Activated T-helper 17 cell treated with anti-CD3 and anti-CD28 coated beads, Interleukin-2, amount 50 U/mL, for 72 hours (primary cell): ENCODE data around the gene CD300A. TPM values are rescaled to one million over a fixed set of nuclear protein-coding genes. Genes with fewer than 3 reads are reported as not detected.

Experiments
- ATAC-seq: fragments of 150-1000 bp; cut with Tn5 transposase; replicated peaks from 2 replicates; pipeline ENCODE4 v1.10.0; 2021; ENCODE audit warnings: mild to moderate bottlenecking, moderate library complexity
- H3K27ac Mint-ChIP-seq: one replicate; pipeline ENCODE4 v1.8.0; 2022; ENCODE audit warnings: mixed read lengths
- H3K27me3 Mint-ChIP-seq: one replicate; pipeline ENCODE4 v1.8.0; 2022; ENCODE audit warnings: mixed read lengths
- H3K36me3 Mint-ChIP-seq: one replicate; pipeline ENCODE4 v1.8.0; 2022; ENCODE audit warnings: low read depth, mild to moderate bottlenecking, mixed read lengths
- H3K4me1 Mint-ChIP-seq: one replicate; pipeline ENCODE4 v1.8.0; 2022; ENCODE audit warnings: mixed read lengths
- H3K4me3 Mint-ChIP-seq: one replicate; pipeline ENCODE4 v1.8.0; 2022; ENCODE audit warnings: mild to moderate bottlenecking, mixed read lengths
- H3K9me3 Mint-ChIP-seq: one replicate; pipeline ENCODE4 v1.8.0; 2022; ENCODE audit warnings: mixed read lengths
- total RNA-seq, 2 donors: library from RNA; stranded (reverse); gene quantifications; one replicate each; pipeline ENCODE4 v1.2.3, GENCODE V29; 2022

The CD300A gene
- total RNA-seq, 2 donors from 2014 or later: 3.0 to 29.1 TPM

DNA sequence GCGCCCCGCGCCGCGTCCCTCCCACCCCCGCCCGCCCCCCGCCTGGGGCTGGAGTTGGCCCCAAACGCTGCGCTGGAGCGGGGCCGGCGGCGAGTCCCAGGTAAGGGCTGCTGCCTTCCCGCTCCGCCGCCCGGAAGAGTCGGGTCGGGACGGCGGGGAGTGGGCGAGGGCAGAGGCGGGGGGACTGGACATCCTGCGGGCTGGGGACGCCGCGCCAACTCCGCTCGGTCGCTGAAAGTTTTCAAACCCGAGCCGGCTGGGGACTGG is 34.1 kb upstream of the CD300A start:
- peaks cover 25% of the 10 kb centered on the region for H3K27me3 Mint-ChIP-seq
- H3K27ac Mint-ChIP-seq: no peak overlapping the region
- no peak overlapping the region for H3K4me3 Mint-ChIP-seq
- no peaks in the 10 kb centered on the region for H3K4me1 Mint-ChIP-seq
- H3K36me3 Mint-ChIP-seq: no peaks in the 10 kb centered on the region
- H3K9me3 Mint-ChIP-seq: no peaks in the 10 kb centered on the region
- no peak for ATAC-seq

DNA sequence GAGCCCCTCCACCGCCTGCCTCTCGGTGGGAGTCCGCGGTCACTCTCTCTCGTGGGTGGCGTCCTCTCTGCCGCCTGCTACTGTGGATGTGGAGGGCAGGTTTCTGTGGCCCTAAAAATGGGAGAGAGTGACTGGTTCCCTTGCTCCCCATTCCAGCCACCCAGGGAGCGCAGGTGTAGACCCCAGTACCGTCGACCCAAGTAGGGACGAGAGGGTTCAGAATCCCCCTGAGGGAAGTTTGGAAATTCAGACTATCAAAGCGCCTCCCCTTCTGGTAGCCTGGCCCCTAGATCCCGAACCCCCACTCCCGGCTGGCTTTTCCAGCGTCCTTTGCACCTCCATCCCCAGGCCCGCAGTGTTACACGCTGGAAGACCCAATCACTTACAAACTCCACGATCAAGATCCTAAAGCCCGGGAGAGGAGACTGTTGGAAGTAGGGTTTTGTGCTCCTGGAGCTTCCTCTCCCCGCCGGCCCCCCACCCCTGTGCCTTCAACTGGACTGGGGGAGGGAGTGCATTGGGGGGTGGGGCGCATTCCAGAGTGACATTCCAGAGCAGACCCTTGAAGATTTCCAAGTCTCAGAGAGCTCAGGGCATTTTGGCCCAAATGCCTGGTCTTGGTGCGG is 33.6 kb upstream of the CD300A start:
- Mint-ChIP-seq H3K27me3 (peaks cover 25% of the 10 kb centered on the region), H3K9me3 (no peaks in the 10 kb centered on the region), H3K36me3 (no peaks in the 10 kb centered on the region), H3K27ac (no peak overlapping the region), H3K4me1 (no peaks in the 10 kb centered on the region), H3K4me3 (peak overlapping the region; percentile 16)
- ATAC-seq: no peak

DNA sequence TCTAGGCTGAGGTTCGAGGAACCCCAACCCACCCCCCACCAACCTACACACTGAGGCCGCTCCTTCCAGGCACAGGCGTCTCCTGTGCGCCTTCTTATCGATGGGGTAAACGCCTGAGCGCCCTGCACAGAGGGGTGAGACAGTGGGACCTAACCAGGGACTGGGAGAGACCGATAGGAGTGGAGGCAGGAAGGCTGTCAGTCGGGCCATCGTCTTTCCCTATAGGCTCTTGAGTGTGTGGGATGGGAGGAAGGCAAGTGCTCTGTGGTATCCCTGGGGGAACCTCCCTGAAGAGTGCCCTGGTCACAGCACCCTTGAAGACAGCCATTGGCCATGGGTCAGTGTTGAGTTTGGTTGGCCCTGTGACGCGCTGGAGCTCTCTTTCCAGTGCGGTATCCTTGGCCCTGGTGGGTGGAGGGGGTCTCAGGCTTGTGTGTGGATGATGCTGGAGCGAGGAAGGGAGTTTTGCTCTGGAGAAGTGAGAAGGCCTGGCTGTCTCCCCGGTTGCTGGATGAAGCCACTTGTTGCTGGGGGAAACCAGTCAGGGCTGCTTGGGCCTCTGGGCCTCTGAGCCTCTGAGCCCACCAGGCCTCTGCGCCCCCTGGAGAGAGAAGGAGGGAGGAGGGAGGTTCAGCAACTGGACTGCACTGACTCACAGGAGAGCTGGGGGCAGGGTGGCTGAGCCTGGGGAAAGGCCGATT is 32.9 kb upstream of the CD300A start:
- Mint-ChIP-seq H3K36me3 (no peaks in the 10 kb centered on the region), H3K27ac (no peak overlapping the region), H3K9me3 (no peaks in the 10 kb centered on the region), H3K4me3 (no peak overlapping the region), H3K4me1 (no peaks in the 10 kb centered on the region), H3K27me3 (peaks cover 25% of the 10 kb centered on the region)
- ATAC-seq: no peak

DNA sequence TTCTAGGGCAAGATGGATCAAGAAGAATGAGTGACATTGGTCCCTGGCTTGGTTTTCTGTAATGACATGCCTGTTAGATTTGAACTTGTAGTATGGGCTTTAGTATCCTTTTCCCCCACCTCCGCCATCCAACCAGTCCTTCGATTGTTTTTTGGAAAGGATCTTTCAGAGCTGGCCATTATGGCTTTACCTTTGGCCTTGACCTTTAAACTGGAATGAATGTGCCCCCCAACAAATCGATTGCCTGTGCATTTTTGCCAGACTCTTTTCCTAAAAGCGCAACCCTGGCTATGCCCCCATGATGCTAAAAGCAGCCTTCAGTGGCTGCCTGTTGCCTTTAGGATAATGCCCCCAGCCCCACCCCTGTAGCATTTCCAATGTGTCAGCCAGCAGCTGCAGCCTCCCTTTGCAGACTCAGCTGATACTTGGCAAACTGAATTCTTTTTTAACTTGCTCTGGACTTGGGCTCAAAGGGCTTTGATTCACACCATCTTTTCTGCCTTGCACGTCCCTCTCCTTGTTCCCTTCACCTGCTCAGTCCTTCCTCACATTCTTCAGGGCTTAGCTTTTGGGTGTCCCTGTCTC is 30.6 kb upstream of the CD300A start:
- H3K36me3 Mint-ChIP-seq: no peaks in the 10 kb centered on the region
- no peak overlapping the region for H3K4me3 Mint-ChIP-seq
- H3K27ac Mint-ChIP-seq: no peak overlapping the region
- peaks cover 22% of the 10 kb centered on the region for H3K27me3 Mint-ChIP-seq
- H3K4me1 Mint-ChIP-seq: no peaks in the 10 kb centered on the region
- no peak for ATAC-seq
- peaks cover 7% of the 10 kb centered on the region for H3K9me3 Mint-ChIP-seq

DNA sequence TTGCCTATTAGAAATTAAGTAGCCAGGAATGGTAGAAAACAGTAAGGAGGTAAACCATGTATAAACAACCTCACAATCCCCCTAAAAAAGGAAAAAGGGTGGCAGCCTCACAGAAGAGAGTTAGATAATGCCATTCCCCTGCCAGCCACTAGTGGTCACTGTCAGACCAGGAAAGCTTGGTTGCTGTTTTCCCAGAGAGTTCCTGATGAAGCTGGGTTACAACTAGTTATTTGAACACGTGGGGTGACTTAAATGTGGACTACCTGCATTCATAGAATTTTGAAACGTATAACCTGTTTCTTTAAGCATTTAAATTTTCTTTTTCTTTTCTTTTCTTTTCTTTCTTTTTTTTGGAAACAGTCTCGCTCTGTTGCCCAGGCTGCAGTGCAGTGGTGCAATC is 28.7 kb upstream of the CD300A start:
- H3K9me3 Mint-ChIP-seq: peaks cover 7% of the 10 kb centered on the region
- H3K36me3 Mint-ChIP-seq: no peaks in the 10 kb centered on the region
- no peak overlapping the region for H3K27ac Mint-ChIP-seq
- ATAC-seq: no peak
- H3K4me3 Mint-ChIP-seq: no peak overlapping the region
- peaks cover 25% of the 10 kb centered on the region for H3K27me3 Mint-ChIP-seq
- H3K4me1 Mint-ChIP-seq: no peaks in the 10 kb centered on the region

DNA sequence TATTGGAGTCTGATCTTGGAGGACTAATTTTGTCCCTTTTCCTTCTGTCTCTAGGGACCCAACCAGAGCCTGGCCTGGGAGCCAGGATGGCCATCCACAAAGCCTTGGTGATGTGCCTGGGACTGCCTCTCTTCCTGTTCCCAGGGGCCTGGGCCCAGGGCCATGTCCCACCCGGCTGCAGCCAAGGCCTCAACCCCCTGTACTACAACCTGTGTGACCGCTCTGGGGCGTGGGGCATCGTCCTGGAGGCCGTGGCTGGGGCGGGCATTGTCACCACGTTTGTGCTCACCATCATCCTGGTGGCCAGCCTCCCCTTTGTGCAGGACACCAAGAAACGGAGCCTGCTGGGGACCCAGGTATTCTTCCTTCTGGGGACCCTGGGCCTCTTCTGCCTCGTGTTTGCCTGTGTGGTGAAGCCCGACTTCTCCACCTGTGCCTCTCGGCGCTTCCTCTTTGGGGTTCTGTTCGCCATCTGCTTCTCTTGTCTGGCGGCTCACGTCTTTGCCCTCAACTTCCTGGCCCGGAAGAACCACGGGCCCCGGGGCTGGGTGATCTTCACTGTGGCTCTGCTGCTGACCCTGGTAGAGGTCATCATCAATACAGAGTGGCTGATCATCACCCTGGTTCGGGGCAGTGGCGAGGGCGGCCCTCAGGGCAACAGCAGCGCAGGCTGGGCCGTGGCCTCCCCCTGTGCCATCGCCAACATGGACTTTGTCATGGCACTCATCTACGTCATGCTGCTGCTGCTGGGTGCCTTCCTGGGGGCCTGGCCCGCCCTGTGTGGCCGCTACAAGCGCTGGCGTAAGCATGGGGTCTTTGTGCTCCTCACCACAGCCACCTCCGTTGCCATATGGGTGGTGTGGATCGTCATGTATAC is 26.5 kb upstream of the CD300A start:
- Mint-ChIP-seq H3K4me1 (no peaks in the 10 kb centered on the region), H3K4me3 (no peak overlapping the region), H3K27ac (no peak overlapping the region), H3K36me3 (no peaks in the 10 kb centered on the region), H3K9me3 (peaks cover 7% of the 10 kb centered on the region), H3K27me3 (peaks cover 22% of the 10 kb centered on the region)
- no peak for ATAC-seq

DNA sequence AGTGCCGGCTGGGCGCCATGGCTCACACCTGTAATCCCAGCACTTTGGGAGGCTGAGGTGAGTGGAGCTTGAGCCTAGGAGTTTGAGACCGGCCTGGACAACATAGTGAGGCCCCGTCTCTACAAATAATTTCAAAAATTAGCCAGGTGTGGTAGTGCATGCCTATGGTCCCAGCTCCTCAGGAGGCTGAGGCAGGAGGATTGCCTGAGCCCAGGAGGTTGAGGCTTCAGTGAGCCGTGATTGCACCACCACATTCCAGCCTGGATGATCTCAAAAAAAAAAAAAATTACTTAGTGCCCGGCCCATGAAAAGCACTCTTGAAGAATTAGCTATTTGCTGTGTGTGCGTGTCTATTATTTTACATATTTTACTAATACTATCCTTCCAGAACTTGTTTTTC is 24.9 kb upstream of the CD300A start:
- Mint-ChIP-seq H3K9me3 (peaks cover 7% of the 10 kb centered on the region), H3K27ac (no peak overlapping the region), H3K36me3 (no peaks in the 10 kb centered on the region), H3K4me3 (no peak overlapping the region), H3K4me1 (no peaks in the 10 kb centered on the region), H3K27me3 (peaks cover 11% of the 10 kb centered on the region)
- ATAC-seq: no peak

DNA sequence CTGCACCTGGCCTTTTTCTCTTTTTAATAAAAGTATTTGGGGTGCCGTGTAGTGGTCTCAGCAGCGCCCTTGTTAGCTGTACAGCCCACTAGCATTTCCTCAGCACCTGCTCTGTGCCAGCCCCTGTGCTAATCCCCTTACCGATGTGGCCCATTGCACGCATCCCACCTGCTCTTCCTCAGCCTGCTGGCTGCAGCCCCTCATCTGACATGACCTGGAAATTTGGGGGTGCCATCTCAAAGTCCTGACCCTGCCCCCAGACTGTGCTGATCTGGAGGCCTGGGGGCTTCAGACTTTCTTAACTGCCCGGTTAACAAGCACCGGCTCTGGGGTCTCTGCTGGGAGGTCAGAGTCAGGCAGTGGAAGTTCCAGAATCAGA is 24.2 kb upstream of the CD300A start:
- Mint-ChIP-seq H3K4me3 (no peak overlapping the region), H3K36me3 (no peaks in the 10 kb centered on the region), H3K4me1 (no peaks in the 10 kb centered on the region), H3K9me3 (peaks cover 7% of the 10 kb centered on the region), H3K27me3 (peaks cover 10% of the 10 kb centered on the region), H3K27ac (no peak overlapping the region)
- ATAC-seq: no peak

DNA sequence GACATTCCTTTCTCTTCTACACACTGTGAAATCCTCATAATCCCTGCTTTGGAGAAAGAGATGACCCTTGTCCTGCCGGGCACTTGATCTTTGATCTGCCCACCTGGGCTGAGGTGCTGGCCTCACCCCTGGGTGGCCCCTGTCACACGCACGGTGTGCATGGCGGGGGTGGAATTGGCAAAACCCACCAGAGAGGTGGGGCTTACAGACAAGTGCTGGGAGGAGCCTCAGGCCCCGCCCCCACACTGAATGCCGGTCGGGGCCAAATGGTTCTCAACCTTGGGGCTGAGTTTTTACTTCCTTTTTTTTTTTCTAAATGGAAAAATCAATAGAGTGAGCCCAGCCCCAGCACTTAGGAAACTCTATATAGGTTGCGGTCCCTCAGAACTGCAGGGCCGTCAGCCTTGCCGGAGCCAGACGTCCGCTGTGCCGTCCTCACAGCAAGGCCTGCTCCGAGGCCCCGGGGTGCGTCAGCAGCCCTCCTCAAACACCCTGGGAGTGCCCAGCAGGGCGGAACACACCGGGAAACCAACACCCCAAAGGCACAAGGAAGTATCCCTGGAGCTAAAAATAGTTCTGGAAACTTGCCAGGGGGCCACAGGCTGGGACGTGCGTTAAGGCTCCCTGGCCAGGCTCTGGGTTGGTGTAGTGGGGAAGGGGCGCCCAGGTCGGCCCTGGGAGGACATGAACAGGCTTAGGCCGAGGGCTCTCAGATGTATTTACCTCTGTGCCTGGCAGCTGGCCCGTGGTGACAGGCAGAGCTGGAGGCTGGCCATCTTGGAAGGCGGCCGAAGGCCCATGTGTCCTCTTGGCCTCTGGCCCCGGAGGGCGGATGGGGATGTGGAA is 23.5 kb upstream of the CD300A start:
- H3K4me1 Mint-ChIP-seq: no peaks in the 10 kb centered on the region
- no peak for ATAC-seq
- H3K9me3 Mint-ChIP-seq: peaks cover 7% of the 10 kb centered on the region
- peaks cover 10% of the 10 kb centered on the region for H3K27me3 Mint-ChIP-seq
- H3K36me3 Mint-ChIP-seq: no peaks in the 10 kb centered on the region
- H3K27ac Mint-ChIP-seq: no peak overlapping the region
- H3K4me3 Mint-ChIP-seq: no peak overlapping the region

DNA sequence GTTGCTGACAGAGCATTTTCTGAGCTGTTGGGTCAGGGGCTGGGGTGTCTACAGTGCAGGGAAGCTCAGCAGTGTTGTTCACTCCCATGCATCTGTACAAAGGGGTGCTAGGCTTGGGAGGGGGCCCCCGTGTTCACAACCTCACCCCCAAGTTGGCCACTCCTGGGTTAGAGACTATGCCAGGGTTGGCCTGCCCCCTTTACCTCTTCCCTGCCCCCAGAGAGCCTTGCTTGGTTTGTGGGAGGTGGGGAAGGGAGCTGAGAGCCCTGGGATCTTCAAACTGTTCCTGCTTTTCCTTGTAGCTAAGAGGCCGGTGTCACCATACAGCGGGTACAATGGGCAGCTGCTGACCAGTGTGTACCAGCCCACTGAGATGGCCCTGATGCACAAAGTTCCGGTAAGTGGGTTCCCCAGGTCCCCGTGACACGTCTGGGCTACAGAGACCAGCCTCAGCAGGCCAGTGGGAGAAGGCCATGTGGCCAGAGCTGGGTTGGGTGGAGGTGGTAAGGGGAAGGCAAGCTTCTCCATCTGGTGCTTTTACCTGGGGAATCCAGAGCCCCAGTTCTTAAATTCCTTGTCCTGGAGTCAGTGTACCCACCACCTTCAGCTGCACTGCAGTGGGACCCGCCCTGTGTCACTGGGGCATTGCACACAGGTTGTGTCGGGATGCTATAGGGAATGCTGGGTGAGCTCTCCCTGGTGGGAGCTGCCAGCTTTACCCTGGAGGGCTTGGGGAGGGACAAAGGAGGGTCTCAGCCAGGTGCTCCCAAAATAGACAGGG is 22.7 kb upstream of the CD300A start:
- Mint-ChIP-seq H3K9me3 (peaks cover 7% of the 10 kb centered on the region), H3K4me1 (no peaks in the 10 kb centered on the region), H3K27ac (no peak overlapping the region), H3K27me3 (peaks cover 10% of the 10 kb centered on the region), H3K36me3 (no peaks in the 10 kb centered on the region), H3K4me3 (no peak overlapping the region)
- no peak for ATAC-seq

DNA sequence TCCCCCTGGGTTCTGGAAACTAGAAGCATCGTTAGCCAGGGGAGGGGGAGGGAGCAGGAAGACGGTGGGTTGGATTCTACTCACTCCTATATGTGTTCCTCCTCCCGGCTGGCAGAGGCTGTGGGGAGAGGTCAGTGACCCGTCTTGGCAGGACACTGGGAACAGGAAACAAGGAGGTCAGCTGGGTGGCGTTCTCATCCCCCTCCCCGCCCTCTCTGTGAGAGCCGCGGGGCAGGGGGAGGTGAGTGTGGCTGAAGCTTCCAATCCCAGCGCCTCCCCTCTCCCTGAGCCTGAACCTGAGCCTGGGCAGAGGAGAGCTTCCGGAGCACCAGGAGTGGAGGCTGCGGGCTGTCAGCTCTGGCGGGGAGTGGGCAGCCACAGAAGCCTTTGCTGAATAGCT is 22.0 kb upstream of the CD300A start:
- ATAC-seq: no peak
- peaks cover 3% of the 10 kb centered on the region for H3K9me3 Mint-ChIP-seq
- no peak overlapping the region for H3K27ac Mint-ChIP-seq
- peaks cover 10% of the 10 kb centered on the region for H3K27me3 Mint-ChIP-seq
- no peak overlapping the region for H3K4me3 Mint-ChIP-seq
- no peaks in the 10 kb centered on the region for H3K4me1 Mint-ChIP-seq
- H3K36me3 Mint-ChIP-seq: no peaks in the 10 kb centered on the region

DNA sequence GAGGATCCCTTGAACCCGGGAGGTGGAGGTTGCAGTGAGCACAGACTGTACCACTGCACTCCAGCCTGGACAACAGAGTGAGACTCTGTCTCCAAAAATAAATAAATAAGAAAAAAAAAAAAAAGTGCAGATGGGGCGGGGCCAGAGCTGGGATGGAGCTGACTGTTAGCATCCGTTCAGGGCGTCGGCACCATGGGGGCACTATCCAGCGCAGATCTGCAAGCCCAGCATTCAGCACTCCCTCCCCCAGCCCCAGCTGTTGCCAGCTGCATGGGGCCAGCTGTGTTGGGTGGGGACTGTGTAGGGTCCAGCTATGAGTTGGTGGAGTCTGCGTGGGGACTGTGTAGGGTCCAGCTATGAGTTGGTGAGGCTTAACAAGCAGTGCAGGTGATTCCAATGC is 21.3 kb upstream of the CD300A start:
- Mint-ChIP-seq H3K9me3 (peaks cover under 1% of the 10 kb centered on the region), H3K4me1 (no peaks in the 10 kb centered on the region), H3K27me3 (peaks cover 7% of the 10 kb centered on the region), H3K27ac (no peak overlapping the region), H3K4me3 (no peak overlapping the region), H3K36me3 (no peaks in the 10 kb centered on the region)
- no peak for ATAC-seq

DNA sequence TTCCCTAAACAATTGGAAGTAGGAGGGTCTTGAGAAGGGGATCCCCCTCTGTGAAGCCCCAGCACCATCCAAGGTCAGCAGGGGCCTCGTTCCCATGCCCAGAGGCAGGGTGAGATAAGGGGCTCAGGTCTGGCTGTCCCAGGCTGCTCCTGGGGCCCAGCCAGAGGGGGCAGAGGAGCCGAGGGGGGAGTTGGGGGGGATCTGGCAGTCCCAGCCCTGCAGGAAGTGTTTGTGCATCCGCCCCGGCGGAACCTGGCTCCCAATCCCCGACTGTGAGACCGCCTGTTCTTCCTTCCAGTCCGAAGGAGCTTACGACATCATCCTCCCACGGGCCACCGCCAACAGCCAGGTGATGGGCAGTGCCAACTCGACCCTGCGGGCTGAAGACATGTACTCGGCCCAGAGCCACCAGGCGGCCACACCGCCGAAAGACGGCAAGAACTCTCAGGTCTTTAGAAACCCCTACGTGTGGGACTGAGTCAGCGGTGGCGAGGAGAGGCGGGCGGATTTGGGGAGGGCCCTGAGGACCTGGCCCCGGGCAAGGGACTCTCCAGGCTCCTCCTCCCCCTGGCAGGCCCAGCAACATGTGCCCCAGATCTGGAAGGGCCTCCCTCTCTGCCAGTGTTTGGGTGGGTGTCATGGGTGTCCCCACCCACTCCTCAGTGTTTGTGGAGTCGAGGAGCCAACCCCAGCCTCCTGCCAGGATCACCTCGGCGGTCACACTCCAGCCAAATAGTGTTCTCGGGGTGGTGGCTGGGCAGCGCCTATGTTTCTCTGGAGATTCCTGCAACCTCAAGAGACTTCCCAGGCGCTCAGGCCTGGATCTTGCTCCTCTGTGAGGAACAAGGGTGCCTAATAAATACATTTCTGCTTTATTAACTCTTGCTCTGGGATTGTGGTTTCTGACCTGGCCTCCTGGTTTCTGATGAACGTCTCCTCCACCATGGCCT is 19.6 kb upstream of the CD300A start:
- peak; percentile 94 for ATAC-seq
- H3K27ac Mint-ChIP-seq: no peak overlapping the region
- H3K27me3 Mint-ChIP-seq: peaks cover 6% of the 10 kb centered on the region
- H3K9me3 Mint-ChIP-seq: no peaks in the 10 kb centered on the region
- no peaks in the 10 kb centered on the region for H3K36me3 Mint-ChIP-seq
- H3K4me1 Mint-ChIP-seq: no peaks in the 10 kb centered on the region
- H3K4me3 Mint-ChIP-seq: no peak overlapping the region
